Mesothelial cell of epicardium (in vitro differentiated cells): ENCODE data around the gene PCNX2. TPM values are rescaled to one million over a fixed set of nuclear protein-coding genes. Genes with fewer than 3 reads are reported as not detected.

ENCODE experiments used
- DNase-seq, 2 experiments: peaks; one replicate each; pipeline ENCODE4 v3.0.0; 2021; ENCODE audit warnings: low spot score in 2 of 2; ENCODE audit not compliant: unreplicated experiment in 2 of 2
- H3K27ac Mint-ChIP-seq: 2 replicates; pipeline ENCODE4 v1.8.0; 2021; ENCODE audit warnings: mixed read lengths
- H3K27me3 Mint-ChIP-seq: 2 replicates; pipeline ENCODE4 v1.8.0; 2021; ENCODE audit warnings: low read depth, mixed read lengths
- H3K36me3 Mint-ChIP-seq: 2 replicates; pipeline ENCODE4 v1.8.0; 2021; ENCODE audit warnings: mixed read lengths
- H3K4me1 Mint-ChIP-seq: 2 replicates; pipeline ENCODE4 v1.8.0; 2021; ENCODE audit warnings: mixed read lengths
- H3K4me3 Mint-ChIP-seq: 2 replicates; pipeline ENCODE4 v1.8.0; 2021; ENCODE audit warnings: mild to moderate bottlenecking, moderate library complexity, mixed read lengths
- H3K9me3 Mint-ChIP-seq: 2 replicates; pipeline ENCODE4 v1.8.0; 2021; ENCODE audit warnings: mixed read lengths
- CTCF ChIP-seq: fragments of 200-600 bp; sonication (generic); IDR thresholded peaks from one replicate; pipeline ENCODE4 v1.5.0; 2021; ENCODE audit warnings: antibody characterized with exemption; ENCODE audit not compliant: unreplicated experiment
- total RNA-seq: library from RNA; stranded (reverse); gene quantifications from 3 replicates; pipeline ENCODE4 v1.2.1, GENCODE V29; 2021

The PCNX2 gene
- total RNA-seq, 1 donor from 2014 or later: 28.4 TPM

- H3K4me3 Mint-ChIP-seq: no peak overlapping the region
- H3K27ac Mint-ChIP-seq: no peak overlapping the region
- peaks cover 24% of the 10 kb centered on the region for H3K4me1 Mint-ChIP-seq
Observed at GRCh38 chr1:232982238-232982944, 313.1 kb downstream of the PCNX2 start.

GRCh38 chr1:232980986-232981560 lies 314.5 kb downstream of the PCNX2 start:
- TF ChIP-seq CTCF: no peak
- Mint-ChIP-seq H3K9me3 (no peaks in the 10 kb centered on the region), H3K27me3 (no peaks in the 10 kb centered on the region), H3K27ac (no peak overlapping the region), H3K4me3 (no peak overlapping the region), H3K4me1 (peaks cover 24% of the 10 kb centered on the region), H3K36me3 (peaks cover 23% of the 10 kb centered on the region)
- DNase-seq: no peak

More at GRCh38 chr1:232982238-232982944, 313.1 kb downstream of the PCNX2 start:
- no peak for TF ChIP-seq CTCF
- Mint-ChIP-seq H3K27me3 (no peaks in the 10 kb centered on the region), H3K36me3 (peaks cover 12% of the 10 kb centered on the region), H3K9me3 (no peaks in the 10 kb centered on the region)
- no peak for DNase-seq

DNA sequence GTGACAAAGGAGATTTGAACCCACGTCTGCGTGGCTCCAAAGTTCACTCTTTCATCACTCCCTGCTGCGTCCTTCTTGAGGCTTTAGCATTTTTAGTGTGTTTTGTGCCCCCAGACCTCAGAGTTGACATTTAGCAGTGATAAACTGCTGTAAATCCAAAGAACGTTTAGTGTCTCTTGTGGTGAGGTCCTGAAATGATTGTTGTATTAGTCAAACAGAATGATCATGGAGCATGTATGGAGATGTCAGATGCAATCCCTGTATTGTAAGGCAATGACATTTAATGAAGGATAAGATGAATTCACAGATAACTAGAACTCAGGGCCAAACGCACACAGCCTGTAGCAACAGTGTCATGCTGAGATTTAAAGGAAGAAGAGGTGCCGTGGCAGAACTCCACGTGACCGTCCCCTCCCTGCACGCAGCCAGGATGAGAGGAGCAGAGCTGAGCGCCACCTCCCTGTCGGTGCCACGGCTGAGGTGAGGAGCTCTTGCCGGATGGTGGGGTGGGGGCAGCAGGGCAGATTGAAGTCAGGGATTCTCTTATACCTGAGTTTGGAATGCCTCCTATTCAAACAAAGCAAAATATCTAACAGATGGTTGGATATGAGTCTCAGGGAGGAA lies 315.1 kb downstream of the PCNX2 start:
- Mint-ChIP-seq H3K4me1 (peaks cover 24% of the 10 kb centered on the region), H3K9me3 (no peaks in the 10 kb centered on the region)
- no peak for DNase-seq

GRCh38 chr1:232979558-232979957 lies 316.0 kb downstream of the PCNX2 start:
- no peak for TF ChIP-seq CTCF
- peaks cover 5% of the 10 kb centered on the region for H3K9me3 Mint-ChIP-seq
- H3K4me3 Mint-ChIP-seq: no peak overlapping the region
- H3K27me3 Mint-ChIP-seq: no peaks in the 10 kb centered on the region
- no peak overlapping the region for H3K27ac Mint-ChIP-seq
- DNase-seq: no peak
- H3K4me1 Mint-ChIP-seq: peaks cover 24% of the 10 kb centered on the region
- H3K36me3 Mint-ChIP-seq: peaks cover 33% of the 10 kb centered on the region

More for the DNA sequence above, 315.1 kb downstream of the PCNX2 start:
- no peak overlapping the region for H3K27ac Mint-ChIP-seq
- H3K36me3 Mint-ChIP-seq: peaks cover 27% of the 10 kb centered on the region
- TF ChIP-seq CTCF: no peak
- no peak overlapping the region for H3K4me3 Mint-ChIP-seq
- H3K27me3 Mint-ChIP-seq: no peaks in the 10 kb centered on the region

- DNase-seq: no peak
- H3K4me3 Mint-ChIP-seq: no peak overlapping the region
- H3K36me3 Mint-ChIP-seq: peaks cover 38% of the 10 kb centered on the region
Observed at GRCh38 chr1:232978815-232979214, 316.7 kb downstream of the PCNX2 start.

More at GRCh38 chr1:232978815-232979214, 316.7 kb downstream of the PCNX2 start:
- H3K9me3 Mint-ChIP-seq: peaks cover 12% of the 10 kb centered on the region
- no peak for TF ChIP-seq CTCF
- no peak overlapping the region for H3K27ac Mint-ChIP-seq
- H3K4me1 Mint-ChIP-seq: peaks cover 24% of the 10 kb centered on the region
- H3K27me3 Mint-ChIP-seq: no peaks in the 10 kb centered on the region
